Tibial nerve (tissue), 4 donors: ENCODE results near the gene ABLIM3.

Source experiments
- CTCF ChIP-seq, 5 experiments: fragments of 200-600 bp in 3 of 5; fragments of 450-650 bp in 2 of 5; sonication (generic) in 3 of 5; IDR thresholded peaks; one replicate each; pipeline ENCODE4 v1.5.1; 2016 to 2019; ENCODE audit warnings: antibody characterized with exemption in 5 of 5, mild to moderate bottlenecking in 3 of 5, moderate library complexity in 2 of 5
- EP300 ChIP-seq, 2 donors: sonication (generic); formaldehyde crosslinking; IDR thresholded peaks; one replicate each; pipeline ENCODE4 v1.6.1; 2017; ENCODE audit warnings: antibody characterized with exemption in 2 of 2, mild to moderate bottlenecking in 1 of 2
- POLR2A ChIP-seq, 2 donors: fragments of 450-650 bp; IDR thresholded peaks; one replicate each; pipeline ENCODE4 v1.6.1; 2017; ENCODE audit warnings: antibody characterized with exemption in 2 of 2, mild to moderate bottlenecking in 2 of 2, moderate library complexity in 2 of 2

- TF ChIP-seq CTCF (IDR thresholded peaks at IDR 0.05), result no peak
- TF ChIP-seq POLR2A (IDR thresholded peaks at IDR 0.05), result no peak
- no peak for TF ChIP-seq EP300 (IDR thresholded peaks at IDR 0.05)
Observed at GRCh38 chr5:149285153-149285552, 143.9 kb downstream of the ABLIM3 start.
